Smooth muscle cell of the pulmonary artery (primary cell): ENCODE data around the gene REEP1. TPM values are rescaled to one million over a fixed set of nuclear protein-coding genes. Genes with fewer than 3 reads are reported as not detected.

Experiments used
- total RNA-seq: library from RNA; depleted of rRNA; stranded (reverse); fragments of >200 nt; gene quantifications from 2 replicates; pipeline ENCODE4 v1.2.3, GENCODE V29; 2014

REEP1 gene
- 0.07 and 0.33 TPM in 2 replicates for total RNA-seq

GRCh38 chr2:86337244-86337835, at the start of gene REEP1:
Gene REEP1, minus strand, starts transcription at chr2:86337626. Its CDS starts 116 bp downstream, at chr2:86337510.

GRCh38 chr2:86195055-86195807, 142.2 kb downstream of the REEP1 start, which contains the start of gene IMMT:
Gene IMMT, minus strand, starts transcription at chr2:86195462. Its CDS starts 80 bp downstream, at chr2:86195382.

Other genes with a start within 250 kb of the REEP1 start
- 17.0 and 26.2 TPM in 2 replicates for gene POLR1A, start 231.7 kb downstream of the REEP1 start, total RNA-seq
- gene PTCD3, start 231.4 kb downstream of the REEP1 start, total RNA-seq: 67.5 and 71.9 TPM in 2 replicates
- gene IMMT, start 142.2 kb downstream of the REEP1 start, total RNA-seq: 47.3 and 51.1 TPM in 2 replicates
- gene MRPL35, start 138.2 kb downstream of the REEP1 start, total RNA-seq: 16.3 and 21.2 TPM in 2 replicates
- gene KDM3A, start 103.7 kb upstream of the REEP1 start, total RNA-seq: 36.9 and 41.2 TPM in 2 replicates
- 91.6 and 117 TPM in 2 replicates for gene CHMP3, start 225.8 kb upstream of the REEP1 start, total RNA-seq